GM10847 (cell line): ENCODE data around the gene TGFB1.

Experiments used
- POLR2A ChIP-seq: IDR thresholded peaks from 2 replicates; pipeline ENCODE4 v1.6.1; 2011; ENCODE audit not compliant: insufficient read length; ENCODE audit errors: extremely low read depth

The TGFB1 gene

GRCh38 chr19:41304706-41305483, 48.8 kb downstream of the TGFB1 start:
- TF ChIP-seq POLR2A, result no peak

- no peak for TF ChIP-seq POLR2A
These were observed 49.8 kb downstream of the TGFB1 start for GRCh38 chr19:41303954-41304353.

- TF ChIP-seq POLR2A, result no peak
These were observed 50.9 kb downstream of the TGFB1 start for GRCh38 chr19:41302624-41303351.

- TF ChIP-seq POLR2A, result no peak
These were observed 53.2 kb downstream of the TGFB1 start for GRCh38 chr19:41300555-41300954.

GRCh38 chr19:41299755-41300089, 54.0 kb downstream of the TGFB1 start:
- no peak for TF ChIP-seq POLR2A

GRCh38 chr19:41299046-41299754, 54.5 kb downstream of the TGFB1 start:
- no peak for TF ChIP-seq POLR2A

GRCh38 chr19:41298348-41298964, 55.3 kb downstream of the TGFB1 start:
- TF ChIP-seq POLR2A, result no peak

GRCh38 chr19:41297628-41298347, 55.9 kb downstream of the TGFB1 start:
- TF ChIP-seq POLR2A, result no peak

- no peak for TF ChIP-seq POLR2A
These were observed 57.3 kb downstream of the TGFB1 start for GRCh38 chr19:41296433-41296871.

- TF ChIP-seq POLR2A, result no peak
These were observed 58.2 kb downstream of the TGFB1 start for GRCh38 chr19:41295499-41295898.

GRCh38 chr19:41294393-41294792, 59.3 kb downstream of the TGFB1 start:
- TF ChIP-seq POLR2A, result no peak

GRCh38 chr19:41288673-41289530, 64.8 kb downstream of the TGFB1 start:
- no peak for TF ChIP-seq POLR2A
